ENCODE measurements around the gene EPG5.
"Not testable (repeated sequence)": the region's sequence is repeated elsewhere in the genome, so short reads cannot be mapped to it uniquely, and the experiment has no call there.

Gene EPG5

GRCh38 chr18:45839414-45840395, 127.4 kb downstream of the EPG5 start:
- no peak for DNase-seq (ENCODE audit: low read depth in 1 of 2, low spot score in 1 of 2)

- DNase-seq (ENCODE audit: low read depth in 1 of 2, low spot score in 1 of 2) = no peak
Observed at GRCh38 chr18:45838302-45839070, 128.6 kb downstream of the EPG5 start.

GRCh38 chr18:45837283-45838070, 129.7 kb downstream of the EPG5 start:
- no peak for DNase-seq (ENCODE audit: low read depth in 1 of 2, low spot score in 1 of 2)

DNA sequence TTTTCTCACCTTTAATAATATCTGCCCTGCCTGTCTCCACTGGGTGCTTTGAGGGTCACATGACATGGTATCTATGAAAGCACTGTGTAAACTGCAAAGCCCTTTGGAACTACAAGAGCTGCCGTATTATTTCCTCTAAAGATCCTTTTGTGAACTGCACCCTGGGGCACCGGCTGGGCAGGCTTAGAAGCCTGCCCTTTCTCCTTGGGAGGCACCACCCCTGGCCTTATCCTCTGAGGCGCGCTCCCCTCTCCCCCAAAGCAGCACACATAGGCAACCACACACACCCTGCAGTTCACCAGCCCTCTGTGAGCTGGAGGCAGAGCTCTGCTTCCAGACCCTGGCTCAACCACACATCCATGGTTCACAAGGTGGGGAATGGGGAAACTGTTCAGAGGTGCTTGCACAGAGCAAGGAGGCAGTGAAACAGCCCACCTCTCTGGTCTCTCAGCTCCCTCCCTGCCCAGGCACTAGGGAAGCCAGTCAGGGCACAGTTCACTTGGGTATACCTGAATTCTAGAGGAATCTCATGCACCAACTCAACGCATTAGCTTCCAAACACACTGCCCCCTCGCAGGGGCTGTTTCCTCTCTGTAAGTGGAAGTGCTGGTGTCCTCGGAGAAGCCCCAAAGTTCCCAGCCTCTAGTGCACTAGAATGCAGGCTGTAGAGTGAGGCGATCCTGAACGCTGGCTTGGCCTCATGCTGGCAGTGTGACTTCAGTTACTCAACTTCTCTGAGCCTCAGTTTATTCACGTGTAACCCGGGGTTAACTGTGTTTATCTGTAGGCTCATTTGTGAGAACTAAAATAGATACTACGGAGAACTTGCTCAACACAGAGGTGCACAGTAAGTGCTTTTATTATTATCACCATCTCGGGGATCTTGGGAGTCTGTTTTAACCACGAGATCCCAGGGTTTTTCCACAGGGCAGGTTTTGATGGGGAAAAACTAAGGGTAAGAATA, 130.6 kb downstream of the EPG5 start:
- DNase-seq (ENCODE audit: low read depth in 1 of 2, low spot score in 1 of 2) = no peak

DNA sequence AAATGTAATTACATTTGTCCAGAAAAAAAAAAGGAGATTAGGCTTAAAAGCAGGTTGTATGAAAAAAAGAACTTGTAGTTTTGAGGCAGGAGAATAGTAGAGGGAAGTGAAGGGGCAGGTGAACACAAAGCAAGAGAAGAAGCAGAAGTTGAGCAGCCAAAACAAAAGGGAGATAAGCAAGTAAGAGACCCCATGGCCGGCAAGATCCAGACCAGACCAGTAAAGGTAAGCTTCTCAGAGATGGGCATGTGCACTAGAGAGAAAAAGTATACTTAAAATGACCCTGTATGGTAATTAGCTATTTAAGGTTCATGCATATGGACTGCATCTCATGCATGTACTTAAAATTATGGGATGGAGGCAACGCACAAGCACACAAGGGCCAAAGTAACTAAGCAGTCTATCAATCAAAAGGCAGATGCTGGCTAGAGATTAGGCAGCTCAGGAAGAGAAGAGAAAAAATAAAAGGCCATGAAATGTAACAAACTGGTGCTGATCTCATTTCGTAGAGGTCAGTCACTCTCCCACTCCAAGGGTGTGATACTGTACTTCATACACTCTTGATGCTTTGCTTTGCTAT, 132.0 kb downstream of the EPG5 start:
- DNase-seq (ENCODE audit: low read depth in 1 of 2, low spot score in 1 of 2) = no peak

DNA sequence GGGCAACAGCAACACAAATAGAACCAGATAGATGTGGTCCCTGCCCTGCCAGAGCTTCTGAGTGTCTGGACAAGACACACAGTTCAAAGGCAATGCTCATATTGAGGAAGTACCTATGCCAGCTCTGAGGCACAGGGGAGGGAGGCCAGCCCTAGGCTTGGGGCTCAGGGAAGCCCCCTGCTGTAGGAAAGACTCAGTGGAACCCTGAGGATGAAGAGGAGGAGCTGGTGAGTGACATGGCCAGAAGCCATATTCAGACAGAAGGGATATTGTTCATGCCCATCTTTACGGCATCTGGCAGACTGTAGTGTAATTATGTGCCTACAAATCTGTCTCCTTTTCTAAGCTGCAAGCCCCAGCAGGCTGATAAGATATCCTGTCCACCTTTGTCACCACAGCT, 132.8 kb downstream of the EPG5 start:
- no peak for DNase-seq (ENCODE audit: low read depth in 1 of 2, low spot score in 1 of 2)

GRCh38 chr18:45833846-45834245, 133.3 kb downstream of the EPG5 start:
- no peak for DNase-seq (ENCODE audit: low read depth in 1 of 2, low spot score in 1 of 2)

- DNase-seq (ENCODE audit: low read depth in 1 of 2, low spot score in 1 of 2) = no peak
Observed at GRCh38 chr18:45830917-45831316, 136.2 kb downstream of the EPG5 start.

DNA sequence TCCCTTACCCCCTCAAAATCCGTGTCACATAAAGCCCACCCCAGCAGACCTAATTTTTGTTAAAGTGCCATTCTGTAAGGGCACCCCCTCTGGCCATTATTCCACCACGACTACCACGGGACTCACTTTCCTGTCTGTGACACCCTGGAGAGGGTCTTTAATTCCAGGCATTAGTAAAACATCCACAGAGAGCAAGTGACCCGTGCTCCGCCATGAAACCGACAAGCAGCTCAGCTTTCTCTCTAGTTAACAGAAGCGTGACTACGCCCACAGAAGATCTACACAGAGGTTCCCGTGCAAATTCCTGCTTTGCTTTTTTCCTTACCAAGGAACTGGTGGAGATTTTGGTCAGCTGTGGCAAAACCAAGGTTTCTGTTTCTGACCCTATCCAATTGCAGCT, 137.3 kb downstream of the EPG5 start:
- no peak for DNase-seq (ENCODE audit: low read depth in 1 of 2, low spot score in 1 of 2)

GRCh38 chr18:45828917-45829811, 138.0 kb downstream of the EPG5 start:
- no peak for DNase-seq (ENCODE audit: low read depth in 1 of 2, low spot score in 1 of 2)

DNA sequence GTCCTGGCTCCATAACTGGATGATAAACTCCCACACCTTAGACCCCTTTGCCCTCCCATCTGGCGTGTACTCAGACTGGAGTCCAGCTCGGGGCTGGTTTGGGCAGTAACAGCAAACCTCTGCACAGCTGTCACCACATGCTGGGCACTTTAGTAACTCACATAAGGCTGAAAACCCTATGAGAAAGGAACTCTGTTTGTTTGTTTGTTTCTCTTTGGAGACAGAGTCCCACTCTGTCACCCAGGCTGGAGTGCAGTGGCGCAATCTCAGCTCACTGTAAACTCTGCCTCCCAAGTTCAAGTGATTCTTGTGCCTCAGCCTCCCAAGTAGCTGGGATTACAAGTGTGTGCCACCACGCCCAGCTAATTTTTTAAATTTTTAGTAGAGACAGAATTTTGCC, 140.4 kb downstream of the EPG5 start:
- not testable (repeated sequence) for DNase-seq (ENCODE audit: low read depth in 1 of 2, low spot score in 1 of 2)

DNA sequence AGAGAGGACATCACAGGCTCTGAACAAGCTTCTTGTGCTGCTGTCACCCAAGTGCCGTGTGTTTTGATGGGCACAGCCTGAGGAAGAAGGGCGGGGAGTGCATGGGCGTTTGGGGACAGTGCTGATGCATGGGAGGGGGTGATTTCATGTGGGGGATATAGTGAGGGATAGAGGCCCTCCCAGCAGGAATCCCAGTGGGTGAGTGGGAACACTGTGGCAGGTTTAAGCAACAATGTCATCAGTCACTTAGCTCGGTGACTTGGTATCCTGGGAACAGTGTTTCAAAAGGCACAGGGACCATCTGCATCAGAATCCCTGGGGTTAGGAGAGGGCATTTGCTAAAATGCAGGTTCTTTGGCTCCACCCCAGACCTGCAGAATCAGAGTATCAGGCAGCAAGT, 141.0 kb downstream of the EPG5 start:
- DNase-seq (ENCODE audit: low read depth in 1 of 2, low spot score in 1 of 2) = no peak

GRCh38 chr18:45825258-45826044, 141.7 kb downstream of the EPG5 start, which contains the start of gene SIGLEC15:
Gene SIGLEC15 (plus strand): TSS chr18:45825675. CDS start chr18:45825729, 54 bp downstream.
- DNase-seq (ENCODE audit: low read depth in 1 of 2, low spot score in 1 of 2) = no peak

DNA sequence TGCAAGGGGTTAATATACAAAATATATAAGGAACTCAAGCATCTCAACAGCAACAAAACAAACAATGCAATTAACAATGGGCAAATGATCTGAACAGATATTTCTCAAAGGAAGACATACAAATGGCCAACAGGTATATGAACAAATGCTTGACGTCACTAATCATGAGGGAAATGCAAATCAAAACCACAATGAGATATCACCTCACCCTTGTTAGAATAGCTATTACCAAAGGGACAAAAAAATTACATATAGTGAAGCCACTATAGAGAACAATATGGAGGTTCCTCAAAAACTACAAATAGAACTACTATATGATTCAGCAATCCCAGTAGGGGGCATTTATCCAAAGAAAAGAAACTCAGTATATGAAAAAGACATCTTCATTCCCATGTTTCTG, 145.4 kb downstream of the EPG5 start:
- DNase-seq (ENCODE audit: low read depth in 1 of 2, low spot score in 1 of 2) = no peak

DNA sequence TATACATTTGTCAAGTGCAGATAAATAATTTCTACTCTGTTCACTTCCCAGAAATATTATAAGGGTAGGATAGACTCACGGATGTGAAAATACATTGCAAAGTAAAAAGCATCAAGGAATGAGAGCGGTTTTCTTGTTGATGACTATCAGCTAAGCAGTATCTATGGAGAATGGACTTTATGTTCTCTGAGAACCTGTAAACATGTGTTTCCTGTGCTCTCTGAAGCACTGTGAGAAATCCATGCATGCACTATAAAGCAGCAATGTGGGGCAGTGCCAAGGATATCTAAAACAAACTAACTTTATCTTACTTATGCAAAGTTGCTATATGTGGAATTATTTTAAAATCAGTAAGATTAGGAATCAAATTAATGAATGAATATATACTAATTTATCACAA, 146.1 kb downstream of the EPG5 start:
- DNase-seq (ENCODE audit: low read depth in 1 of 2, low spot score in 1 of 2) = no peak

DNA sequence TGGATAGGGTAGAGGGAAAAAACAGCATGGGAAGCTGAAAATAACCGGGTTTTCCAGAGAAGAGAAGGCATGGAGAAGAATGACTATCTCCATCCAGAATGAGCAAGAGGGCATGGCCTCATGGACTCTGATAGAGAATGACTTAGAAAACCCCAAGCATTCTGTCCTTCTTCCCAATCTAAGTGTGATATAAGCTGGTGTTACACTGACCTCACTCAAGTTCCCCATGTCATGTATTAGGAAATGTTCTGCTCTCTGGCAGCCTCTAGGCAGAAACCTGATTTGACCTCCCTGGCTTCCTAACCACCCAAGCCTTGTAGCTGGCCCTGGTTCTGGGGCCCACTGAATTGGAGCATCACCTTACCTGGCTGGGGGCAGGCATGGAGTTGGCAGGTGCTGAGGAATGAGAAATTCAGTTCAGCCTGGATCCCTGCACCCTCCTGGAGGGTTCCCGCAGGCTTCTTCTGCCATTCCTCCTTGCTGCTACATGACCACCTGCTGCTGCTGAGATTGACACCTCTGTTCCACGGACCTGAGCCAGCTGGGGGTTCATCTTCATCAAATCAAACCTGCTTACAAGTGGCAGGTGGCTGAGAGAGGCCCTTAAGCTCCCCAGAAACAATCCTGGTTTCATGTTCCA, 146.9 kb downstream of the EPG5 start:
- no peak for DNase-seq (ENCODE audit: low read depth in 1 of 2, low spot score in 1 of 2)

DNA sequence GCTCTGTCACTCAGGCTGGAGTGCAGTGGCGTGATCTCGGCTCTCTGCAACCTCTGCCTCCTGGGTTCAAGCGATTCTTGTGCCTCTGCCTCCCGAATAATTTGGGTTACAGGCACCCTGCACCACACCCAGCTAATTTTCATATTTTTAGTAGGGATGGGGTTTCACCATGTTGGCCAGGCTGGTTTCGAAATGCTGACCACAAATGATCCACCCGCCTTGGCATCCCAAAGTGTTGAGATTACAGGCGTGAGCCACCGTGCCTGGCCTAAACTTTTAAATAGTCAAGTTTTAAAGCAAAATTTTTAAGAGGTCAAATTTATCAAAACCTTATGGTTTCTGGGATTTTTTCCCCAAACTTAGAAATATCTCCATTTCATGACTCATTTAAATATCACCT, 148.4 kb downstream of the EPG5 start:
- not testable (repeated sequence) for DNase-seq (ENCODE audit: low read depth in 1 of 2, low spot score in 1 of 2)
